B cell (primary cell): Measurements from ENCODE around the gene KDELR1. TPM values are rescaled to one million over a fixed set of nuclear protein-coding genes. Genes with fewer than 3 reads are reported as not detected.

Experiments used
- ATAC-seq: fragments of 200-7000 bp; cut with Tn5 transposase; one replicate; pipeline ENCODE4 v1.10.0; 2021; ENCODE audit warnings: low read depth, mild to moderate bottlenecking, moderate number of reproducible peaks, moderate library complexity
- CTCF ChIA-PET: fragments of 350-600 bp; sonication (Branson Sonifier 250); formaldehyde crosslinking; loops from one replicate; lab custom pipeline; 2021; ENCODE audit warnings: antibody characterized with exemption, inconsistent platforms; lab: Charles Lee
- POLR2A ChIA-PET: fragments of 350-600 bp; sonication (Branson Sonifier 250); formaldehyde crosslinking; loops from one replicate; lab custom pipeline; 2021; ENCODE audit warnings: antibody characterized with exemption; lab: Charles Lee
- DNase-seq: peaks from one replicate; pipeline ENCODE4 v3.0.0; 2013
- H2AFZ ChIP-seq: 2 replicates; pipeline ENCODE4 v1.6.1; 2012; ENCODE audit warnings: mild to moderate bottlenecking, low read depth, low read length; ENCODE audit not compliant: insufficient read depth, poor library complexity, severe bottlenecking
- H3K27ac ChIP-seq, 2 donors: 1 replicate in 1 of 2; 2 replicates in 1 of 2; pipeline ENCODE4 v1.5.1; 2012 to 2013; ENCODE audit warnings: low read length in 2 of 2, mild to moderate bottlenecking in 2 of 2, moderate library complexity in 1 of 2
- H3K27me3 ChIP-seq, 4 experiments: fragments of 200-600 bp in 1 of 4; sonication (generic) in 1 of 4; replicated peaks in 1 of 4; 1 replicate in 2 of 4; 2 replicates in 2 of 4; pipeline versions ENCODE4 v1.6.1 to v1.7.0; 2013 to 2016; ENCODE audit warnings: low read length in 3 of 4, mild to moderate bottlenecking in 2 of 4, mixed read lengths in 1 of 4, moderate library complexity in 1 of 4; ENCODE audit not compliant: insufficient read depth in 4 of 4, control insufficient read depth in 3 of 4; ENCODE audit errors: control extremely low read depth in 1 of 4
- H3K36me3 ChIP-seq, 2 experiments: replicated peaks in 1 of 2; 1 replicate in 1 of 2; 2 replicates in 1 of 2; pipeline versions ENCODE4 v1.6.1 to v1.7.1; 2013; ENCODE audit warnings: low read length in 1 of 2; ENCODE audit not compliant: insufficient read depth in 2 of 2, control insufficient read depth in 1 of 2; ENCODE audit errors: control extremely low read depth in 1 of 2, extremely low read depth in 1 of 2
- H3K4me1 ChIP-seq, 2 donors: fragments of 200-600 bp in 1 of 2; sonication (generic) in 1 of 2; 1 replicate in 1 of 2; 2 replicates in 1 of 2; pipeline versions ENCODE4 v1.5.1 to v1.6.1; 2013 to 2017; ENCODE audit warnings: low read length in 2 of 2; ENCODE audit not compliant: control insufficient read depth in 2 of 2, insufficient read depth in 2 of 2
- H3K4me2 ChIP-seq: replicated peaks from 2 replicates; pipeline ENCODE3; 2012; ENCODE audit warnings: mild to moderate bottlenecking, low read depth, low read length; ENCODE audit not compliant: poor library complexity, severe bottlenecking
- H3K4me3 ChIP-seq, 5 experiments: fragments of 200-600 bp in 1 of 5; sonication (generic) in 1 of 5; 1 replicate in 3 of 5; 2 replicates in 2 of 5; pipeline versions ENCODE4 v1.5.1 to v1.7.0; 2011 to 2016; ENCODE audit warnings: low read length in 4 of 5, mild to moderate bottlenecking in 4 of 5, low read depth in 2 of 5, control low read depth in 1 of 5, moderate library complexity in 1 of 5; ENCODE audit not compliant: insufficient read depth in 1 of 5; ENCODE audit errors: control extremely low read depth in 1 of 5, extremely low read depth in 1 of 5
- H3K79me2 ChIP-seq: fragments of 200-600 bp; sonication (generic); one replicate; pipeline ENCODE4 v1.6.0; 2016; ENCODE audit warnings: low read length; ENCODE audit not compliant: control insufficient read depth, insufficient read depth
- H3K9ac ChIP-seq: fragments of 200-600 bp; sonication (generic); 2 replicates; pipeline ENCODE4 v1.6.1; 2017; ENCODE audit warnings: mild to moderate bottlenecking, low read length, moderate library complexity
- H3K9me3 ChIP-seq, 3 donors: one replicate each; pipeline versions ENCODE4 v1.6.1 to v1.7.1; 2013; ENCODE audit warnings: low read length in 2 of 3; ENCODE audit not compliant: control insufficient read depth in 2 of 3, insufficient read depth in 1 of 3; ENCODE audit errors: control extremely low read depth in 1 of 3
- H4K20me1 ChIP-seq: 2 replicates; pipeline ENCODE4 v1.6.0; 2012; ENCODE audit warnings: mild to moderate bottlenecking, low read length; ENCODE audit not compliant: insufficient read depth, control insufficient read depth, poor library complexity, severe bottlenecking
- H3K27ac Mint-ChIP-seq: one replicate; pipeline ENCODE4 v1.8.0; 2021; ENCODE audit warnings: mixed read lengths
- H3K27me3 Mint-ChIP-seq: one replicate; pipeline ENCODE4 v1.8.0; 2021; ENCODE audit warnings: mixed read lengths
- H3K4me1 Mint-ChIP-seq: one replicate; pipeline ENCODE4 v1.8.0; 2021; ENCODE audit warnings: mixed read lengths
- H3K4me3 Mint-ChIP-seq: one replicate; pipeline ENCODE4 v1.8.0; 2021; ENCODE audit warnings: mixed read lengths
- H3K9me3 Mint-ChIP-seq: one replicate; pipeline ENCODE4 v1.8.0; 2022; ENCODE audit warnings: mixed read lengths; ENCODE audit not compliant: insufficient read depth
- CTCF ChIP-seq: fragments of 200-600 bp; IDR thresholded peaks from one replicate; pipeline ENCODE4 v1.8.0; 2022; ENCODE audit warnings: antibody characterized with exemption, mild to moderate bottlenecking
- EZH2 ChIP-seq: IDR thresholded peaks from 2 replicates; pipeline ENCODE4 v1.6.1; 2012; ENCODE audit warnings: borderline replicate concordance, low read depth, mild to moderate bottlenecking, moderate library complexity, low read length; ENCODE audit not compliant: insufficient read depth, poor library complexity, severe bottlenecking
- WGBS: methylation state at CpG from one replicate; pipeline ENCODE4 v1.1.5; 2013; ENCODE audit warnings: missing lambda C conversion rate; ENCODE audit not compliant: insufficient coverage; 5-methylcytosine and 5-hydroxymethylcytosine counted together
- intact Hi-C: fragments of 100-400 bp; cut with micrococcal nuclease; formaldehyde crosslinking; loops from one replicate; pipeline ENCODE4 v1.10.0; 2022
- polyA plus RNA-seq: library from polyadenylated mRNA; depleted of rRNA; stranded (reverse); fragments of >200 nt; gene quantifications from 2 replicates; pipeline ENCODE4 v1.2.3, GENCODE V29; 2012
- total RNA-seq, 2 donors: library from RNA; stranded (reverse); fragments of 120-200 nt in 1 of 2; gene quantifications; 1 replicate in 1 of 2; 2 replicates in 1 of 2; pipeline versions ENCODE4 v1.2.3 to v1.2.4, GENCODE V29; 2013 to 2022

The KDELR1 gene
- total and polyA plus RNA-seq, 2 donors (not counting 1 experiment from before 2014, with no cell fraction given), result 33.3 to 62.7 TPM

DNA sequence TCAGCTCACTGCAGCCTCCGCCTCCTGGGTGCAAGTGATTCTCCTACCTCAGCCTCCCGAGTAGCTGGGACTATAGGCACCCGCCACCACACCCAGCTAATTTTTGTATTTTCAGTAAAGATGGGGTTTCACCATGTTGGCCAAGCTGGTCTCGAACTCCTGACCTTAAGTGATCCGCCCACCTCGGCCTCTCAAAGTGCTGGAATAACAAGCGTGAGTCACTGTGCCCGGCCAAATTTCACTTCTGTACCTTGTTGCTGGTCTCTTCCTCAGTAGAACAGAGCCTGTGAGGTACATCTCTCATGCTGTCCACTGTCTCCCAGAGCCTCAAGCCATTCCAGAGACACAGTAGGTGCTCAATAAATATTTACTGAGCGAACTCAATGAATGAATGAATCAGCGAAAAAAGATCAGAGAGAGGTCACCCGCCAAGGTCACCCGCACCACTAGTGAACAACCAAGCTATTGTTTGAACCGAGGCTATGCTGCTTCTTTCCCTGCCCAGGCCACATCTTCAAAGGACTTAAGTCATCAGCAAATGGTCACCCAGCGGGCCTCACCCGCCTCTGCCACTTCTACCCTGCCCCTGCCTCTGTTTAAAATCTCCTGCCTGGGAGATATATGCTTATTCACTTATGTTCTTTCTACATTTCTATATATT lies 36.9 kb downstream of the KDELR1 start:
- TF ChIP-seq EZH2 (no peak), CTCF (no peak)
- Histone ChIP-seq H3K9ac (no peak overlapping the region), H3K27me3 (no peaks in the 10 kb centered on the region), H3K4me1 (peaks cover 0 to 5% of the 10 kb centered on the region in 2 donors), H4K20me1 (no peaks in the 10 kb centered on the region), H3K36me3 (no peaks in the 10 kb centered on the region), H3K9me3 (no peaks in the 10 kb centered on the region), H3K4me3 (no peak overlapping the region), H3K79me2 (peaks cover 4% of the 10 kb centered on the region), H3K27ac (no peak overlapping the region), H3K4me2 (no peak overlapping the region), H2AFZ (no peak overlapping the region)
- Mint-ChIP-seq H3K4me1 (peaks cover 3% of the 10 kb centered on the region), H3K4me3 (no peak overlapping the region), H3K27ac (no peak overlapping the region), H3K9me3 (no peaks in the 10 kb centered on the region), H3K27me3 (no peaks in the 10 kb centered on the region)
- intact Hi-C loops, result no loop called here
- ChIA-PET POLR2A (interaction anchor here (0.7 kb wide), 1 partner anchor 20 kb away, joined by 4 read pairs; no protein-coding TSS in a partner anchor), CTCF (no interaction called here)
- DNase-seq, result no peak
- WGBS, result 96% methylated on average over 12 of the region's 15 CpGs
- ATAC-seq, result no peak

GRCh38 chr19:48353677-48354076 lies 37.7 kb downstream of the KDELR1 start:
- no peak for ATAC-seq
- Histone ChIP-seq H3K4me1 (peaks cover 0 to 5% of the 10 kb centered on the region in 2 donors), H3K36me3 (no peaks in the 10 kb centered on the region), H3K9ac (no peak overlapping the region), H3K27me3 (no peaks in the 10 kb centered on the region), H4K20me1 (no peaks in the 10 kb centered on the region), H3K27ac (no peak overlapping the region), H3K9me3 (no peaks in the 10 kb centered on the region), H3K79me2 (peaks cover 4% of the 10 kb centered on the region), H3K4me3 (no peak overlapping the region), H2AFZ (no peak overlapping the region), H3K4me2 (no peak overlapping the region)
- Mint-ChIP-seq H3K27ac (no peak overlapping the region), H3K4me1 (peaks cover 3% of the 10 kb centered on the region), H3K27me3 (no peaks in the 10 kb centered on the region), H3K4me3 (no peak overlapping the region), H3K9me3 (no peaks in the 10 kb centered on the region)
- intact Hi-C loops, result no loop called here
- POLR2A ChIA-PET, result interaction anchor here (0.7 kb wide), 1 partner anchor 20 kb away, joined by 4 read pairs; no protein-coding TSS in a partner anchor
- no peak for DNase-seq
- WGBS, result 100% methylated on average over 4 of the region's 5 CpGs
- TF ChIP-seq EZH2, result no peak
- no peak for TF ChIP-seq CTCF
- CTCF ChIA-PET, result no interaction called here
